Measurements from ENCODE around the gene IGFL4. TPM values are rescaled to one million over a fixed set of nuclear protein-coding genes. Genes with fewer than 3 reads are reported as not detected.

IGFL4 gene
- total and polyA plus RNA-seq, 9 of the 15 experiments (the other 6 are each of a cell fraction or from before 2014, with no cell fraction given), result not detected

GRCh38 chr19:46073268-46073922, 32.6 kb upstream of the IGFL4 start:
- DNase-seq (ENCODE audit: extremely low read depth in 1 of 4, low spot score in 3 of 4), result no peak
- H3K36me3 ChIP-seq (ENCODE audit: control insufficient read depth, insufficient read depth, low read length), result no peaks in the 10 kb centered on the region
- H4K20me1 ChIP-seq (replicated peaks; ENCODE audit: control insufficient read depth, insufficient read depth, low read length), result no peaks in the 10 kb centered on the region
- no peak overlapping the region for H3K27ac ChIP-seq (ENCODE audit: extremely low read depth, low read depth, low read length)
- H3K9me3 ChIP-seq (replicated peaks; ENCODE audit: control insufficient read depth, insufficient read depth, low read depth, low read length), result no peaks in the 10 kb centered on the region
- intact Hi-C loops (cut with micrococcal nuclease), result loop anchor here (10.0 kb wide), 1 partner anchor 259 kb away; the partner anchor contains the start of gene RSPH6A
- H3K4me3 ChIP-seq, result no peak overlapping the region
- no peak for FAIRE-seq
- 0% methylated on average over 3 of the region's 3 CpGs for WGBS (ENCODE audit: insufficient coverage, low coverage, missing lambda C conversion rate)
- in situ Hi-C loops (cut with MboI), result no loop called here
- H3K9me1 ChIP-seq (ENCODE audit: control insufficient read depth, insufficient read depth, low read length), result no peaks in the 10 kb centered on the region
- H3K9ac ChIP-seq (ENCODE audit: insufficient read depth in 1 of 2, low read depth in 2 of 2, low read length in 2 of 2), result no peak overlapping the region
- CTCF ChIA-PET (ENCODE audit: low intra/inter-chr PET ratio), result interaction anchor here (0.6 kb wide), 1 partner anchor 256 kb away, joined by 5 read pairs; no protein-coding TSS in a partner anchor
- POLR2A ChIA-PET, result interaction anchor here (1.7 kb wide), 1 partner anchor 22 kb away, joined by 8 read pairs; no protein-coding TSS in a partner anchor
- ATAC-seq, result no peak
- peaks cover 0 to 8% of the 10 kb centered on the region in 2 experiments; a peak in 2 of 5 replicates for H3K4me1 ChIP-seq (replicated peaks in 1 of 2; ENCODE audit: control insufficient read depth in 2 of 2, insufficient read depth in 2 of 2, low read length in 2 of 2)
- no peak overlapping the region for H3K4me2 ChIP-seq (ENCODE audit: insufficient read depth, low read length)
- BruUV-seq (replicated peaks), result no TSS peak
- H3K79me2 ChIP-seq (ENCODE audit: control insufficient read depth, insufficient read depth, low read length), result no peaks in the 10 kb centered on the region
- H3K27me3 ChIP-seq (ENCODE audit: control insufficient read depth in 2 of 2, insufficient read depth in 2 of 2, low read length in 2 of 2), result peaks cover 3 to 31% of the 10 kb centered on the region in 2 experiments; a peak in 2 of 5 replicates
- H2AFZ ChIP-seq (ENCODE audit: low read depth, low read length), result no peak overlapping the region
- TF ChIP-seq CEBPG (CRISPR knock-in tag; IDR thresholded peaks at IDR 0.05) (no peak), CEBPG (tag; conservative IDR thresholded peaks at IDR 0.05 in 1 of 2, IDR thresholded peaks at IDR 0.05 in 1 of 2) (no peak), MXD1 (CRISPR knock-in tag; IDR thresholded peaks at IDR 0.05; ENCODE audit: borderline replicate concordance, poor library complexity, severe bottlenecking) (no peak), CBX5 (IDR thresholded peaks at IDR 0.05; ENCODE audit: borderline replicate concordance, low read depth) (no peak), ZBTB43 (CRISPR knock-in tag; IDR thresholded peaks at IDR 0.05) (no peak), TAF9B (IDR thresholded peaks at IDR 0.05; ENCODE audit: partially characterized antibody) (no peak), CTCF (IDR thresholded peaks at IDR 0.05 in 2 of 3, conservative IDR thresholded peaks at IDR 0.05 in 1 of 3; ENCODE audit: insufficient read depth in 2 of 3, low read depth in 1 of 3, low read length in 3 of 3) (no peak), DLX4 (CRISPR knock-in tag; IDR thresholded peaks at IDR 0.05) (no peak), HNRNPK (IDR thresholded peaks at IDR 0.05; ENCODE audit: low read depth, low read length, poor library complexity, severe bottlenecking) (no peak), SIRT6 (IDR thresholded peaks at IDR 0.05; ENCODE audit: low read depth, low read length) (no peak), ZBED1 (IDR thresholded peaks at IDR 0.05) (no peak), CBX2 (IDR thresholded peaks at IDR 0.05; ENCODE audit: insufficient read depth, low read length, poor library complexity, severe bottlenecking) (no peak), ZNF277 (CRISPR knock-in tag; IDR thresholded peaks at IDR 0.05; ENCODE audit: borderline replicate concordance) (no peak)
